ENCODE results near the gene CELF1. TPM values are rescaled to one million over a fixed set of nuclear protein-coding genes. Genes with fewer than 3 reads are reported as not detected.

CELF1 gene
- total RNA-seq, 2 experiments from 2014 or later, result 103 to 111 TPM

GRCh38 chr11:47451436-47451835 is 101.5 kb downstream of the CELF1 start:
- no peak for ATAC-seq (ENCODE audit: poor library complexity)
- CTCF ChIA-PET, result no interaction called here

GRCh38 chr11:47449541-47449940 is 103.4 kb downstream of the CELF1 start:
- Histone ChIP-seq H3K4me3 (ENCODE audit: low read length) (no peak overlapping the region), H3K36me3 (ENCODE audit: insufficient read depth, low read length) (no peaks in the 10 kb centered on the region), H3K27me3 (ENCODE audit: control insufficient read depth in 1 of 2, insufficient read depth in 2 of 2, low read length in 2 of 2) (no peaks in the 10 kb centered on the region), H3K4me1 (ENCODE audit: insufficient read depth, low read length) (peaks cover 3% of the 10 kb centered on the region), H3K27ac (ENCODE audit: low read depth in 1 of 2, low read length in 2 of 2) (no peak overlapping the region), H3K9me3 (ENCODE audit: control insufficient read depth in 1 of 2, insufficient read depth in 1 of 2, low read length in 2 of 2) (no peaks in the 10 kb centered on the region)
- no peak overlapping the region for H3K4me3 Mint-ChIP-seq
- H3K4me1 Mint-ChIP-seq (ENCODE audit: low read depth), result peaks cover 5% of the 10 kb centered on the region
- no peak overlapping the region for H3K27ac Mint-ChIP-seq
- ATAC-seq (ENCODE audit: poor library complexity), result no peak
- H3K9me3 Mint-ChIP-seq, result no peaks in the 10 kb centered on the region
- TF ChIP-seq CTCF (IDR thresholded peaks at IDR 0.05), result no peak
- CTCF ChIA-PET, result interaction anchor here (0.5 kb wide), 1 partner anchor 756 kb away, joined by 3 read pairs; no protein-coding TSS in a partner anchor
- no peaks in the 10 kb centered on the region for H3K36me3 Mint-ChIP-seq (ENCODE audit: low read depth)
- H3K27me3 Mint-ChIP-seq, result no peaks in the 10 kb centered on the region
- POLR2A ChIA-PET, result no interaction called here
- DNase-seq, result no peak
- intact Hi-C loops (cut with DNase I, micrococcal nuclease), result no loop called here

More at GRCh38 chr11:47451436-47451835, 101.5 kb downstream of the CELF1 start:
- Mint-ChIP-seq H3K4me3 (no peak overlapping the region), H3K4me1 (ENCODE audit: low read depth) (peaks cover 5% of the 10 kb centered on the region), H3K27ac (no peak overlapping the region), H3K27me3 (no peaks in the 10 kb centered on the region), H3K36me3 (ENCODE audit: low read depth) (no peaks in the 10 kb centered on the region), H3K9me3 (no peaks in the 10 kb centered on the region)
- no peaks in the 10 kb centered on the region for H3K27me3 ChIP-seq (ENCODE audit: control insufficient read depth in 1 of 2, insufficient read depth in 2 of 2, low read length in 2 of 2)
- peaks cover 4% of the 10 kb centered on the region for H3K4me1 ChIP-seq (ENCODE audit: insufficient read depth, low read length)
- no peak overlapping the region for H3K4me3 ChIP-seq (ENCODE audit: low read length)
- no peak for DNase-seq
- intact Hi-C loops (cut with DNase I, micrococcal nuclease), result loop anchor here in 1 of 2 experiments (5.0 kb wide), 1 partner anchor 559 kb away; no protein-coding TSS in a partner anchor
- H3K9me3 ChIP-seq (ENCODE audit: control insufficient read depth in 1 of 2, insufficient read depth in 1 of 2, low read length in 2 of 2), result no peaks in the 10 kb centered on the region
- POLR2A ChIA-PET, result no interaction called here
- no peak for TF ChIP-seq CTCF (IDR thresholded peaks at IDR 0.05)
- H3K27ac ChIP-seq (ENCODE audit: low read depth in 1 of 2, low read length in 2 of 2), result no peak overlapping the region
- H3K36me3 ChIP-seq (ENCODE audit: insufficient read depth, low read length), result no peaks in the 10 kb centered on the region

- Mint-ChIP-seq H3K27ac (no peak within 1 kb of the TSS), H3K4me1 (ENCODE audit: low read depth) (no peaks in the 10 kb centered on the region), H3K4me3 (no peak within 1 kb of the TSS), H3K36me3 (ENCODE audit: low read depth) (no peaks in the 10 kb centered on the region), H3K27me3 (no peaks in the 10 kb centered on the region), H3K9me3 (no peaks in the 10 kb centered on the region)
- CTCF ChIA-PET, result interaction anchor here (0.5 kb wide), 1 partner anchor 755 kb away, joined by 3 read pairs; no protein-coding TSS in a partner anchor
- TF ChIP-seq CTCF (IDR thresholded peaks at IDR 0.05), result no peak
- Histone ChIP-seq H3K4me1 (ENCODE audit: insufficient read depth, low read length) (no peaks in the 10 kb centered on the region), H3K9me3 (ENCODE audit: control insufficient read depth in 1 of 2, insufficient read depth in 1 of 2, low read length in 2 of 2) (no peaks in the 10 kb centered on the region), H3K27ac (ENCODE audit: low read depth in 1 of 2, low read length in 2 of 2) (no peak within 1 kb of the TSS), H3K27me3 (ENCODE audit: control insufficient read depth in 1 of 2, insufficient read depth in 2 of 2, low read length in 2 of 2) (no peaks in the 10 kb centered on the region), H3K4me3 (ENCODE audit: low read length) (no peak within 1 kb of the TSS), H3K36me3 (ENCODE audit: insufficient read depth, low read length) (no peaks in the 10 kb centered on the region)
- intact Hi-C loops (cut with DNase I, micrococcal nuclease), result no loop called here
- DNase-seq, result no peak
- no peak for ATAC-seq (ENCODE audit: poor library complexity)
- POLR2A ChIA-PET, result no interaction called here
These were observed 104.1 kb downstream of the CELF1 start, which contains the start of gene RAPSN for GRCh38 chr11:47448566-47449427. Gene RAPSN (minus strand): TSS chr11:47449136. CDS start chr11:47448964, 172 bp downstream.
